Measurements from ENCODE around the gene EXOC4. TPM values are rescaled to one million over a fixed set of nuclear protein-coding genes. Genes with fewer than 3 reads are reported as not detected.

EXOC4 gene
- total and polyA plus RNA-seq, 7 donors = 7.6 to 63.0 (median 29.1) TPM

- 96 to 99% (median 99%) methylated on average over 4 of the region's 4 CpGs for WGBS, 3 donors
- DNase-seq = no peak
These were observed 576.0 kb downstream of the EXOC4 start for GRCh38 chr7:133828906-133829305.

GRCh38 chr7:133829336-133829897 lies 576.5 kb downstream of the EXOC4 start:
- H3K4me3 ChIP-seq = no peak overlapping the region
- 76 to 80% (median 77%) methylated on average over 4 of the region's 4 CpGs for WGBS, 3 donors
- TF ChIP-seq CTCF (IDR thresholded peaks at IDR 0.05) = no peak
- H3K9me3 ChIP-seq = no peaks in the 10 kb centered on the region
- no peaks in the 10 kb centered on the region for H3K27me3 ChIP-seq (ENCODE audit: insufficient read depth in 3 of 3, low read length in 2 of 3)
- H3K27ac ChIP-seq = no peak overlapping the region
- no peak for DNase-seq
- no peaks in the 10 kb centered on the region for H3K36me3 ChIP-seq (ENCODE audit: insufficient read depth in 1 of 2, low read depth in 1 of 2)
- ATAC-seq = no peak
- peaks cover 14% of the 10 kb centered on the region for H3K4me1 ChIP-seq
- intact Hi-C loops (cut with DNase I) = no loop called here

More at GRCh38 chr7:133828906-133829305, 576.0 kb downstream of the EXOC4 start:
- Histone ChIP-seq H3K27ac (no peak overlapping the region), H3K9me3 (no peaks in the 10 kb centered on the region), H3K4me1 (peaks cover 14% of the 10 kb centered on the region), H3K27me3 (ENCODE audit: insufficient read depth in 3 of 3, low read length in 2 of 3) (no peaks in the 10 kb centered on the region), H3K36me3 (ENCODE audit: insufficient read depth in 1 of 2, low read depth in 1 of 2) (no peaks in the 10 kb centered on the region), H3K4me3 (no peak overlapping the region)
- ATAC-seq = no peak
- intact Hi-C loops (cut with DNase I) = no loop called here
- no peak for TF ChIP-seq CTCF (IDR thresholded peaks at IDR 0.05)

- DNase-seq = no peak
- intact Hi-C loops (cut with DNase I) = no loop called here
- TF ChIP-seq CTCF (IDR thresholded peaks at IDR 0.05) = no peak
- no peak overlapping the region for H3K27ac ChIP-seq
- H3K9me3 ChIP-seq = no peaks in the 10 kb centered on the region
- no peak for ATAC-seq
- H3K27me3 ChIP-seq (ENCODE audit: insufficient read depth in 3 of 3, low read length in 2 of 3) = no peaks in the 10 kb centered on the region
- peaks cover 14% of the 10 kb centered on the region for H3K4me1 ChIP-seq
- no peak overlapping the region for H3K4me3 ChIP-seq
- WGBS, 3 donors = 93 to 94% (median 94%) methylated on average over 6 of the region's 6 CpGs
- H3K36me3 ChIP-seq (ENCODE audit: insufficient read depth in 1 of 2, low read depth in 1 of 2) = no peaks in the 10 kb centered on the region
These were observed 577.2 kb downstream of the EXOC4 start for GRCh38 chr7:133830081-133830480.

- no peak for ATAC-seq
These were observed 583.8 kb downstream of the EXOC4 start for GRCh38 chr7:133836666-133837065.

More at GRCh38 chr7:133836666-133837065, 583.8 kb downstream of the EXOC4 start:
- no peak for TF ChIP-seq CTCF (IDR thresholded peaks at IDR 0.05)
- intact Hi-C loops (cut with DNase I) = no loop called here
- Histone ChIP-seq H3K27me3 (ENCODE audit: insufficient read depth in 3 of 3, low read length in 2 of 3) (no peaks in the 10 kb centered on the region), H3K9me3 (no peaks in the 10 kb centered on the region), H3K27ac (no peak overlapping the region), H3K4me1 (peaks cover 5% of the 10 kb centered on the region), H3K36me3 (ENCODE audit: insufficient read depth in 1 of 2, low read depth in 1 of 2) (no peaks in the 10 kb centered on the region), H3K4me3 (no peak overlapping the region)
- DNase-seq = no peak
- WGBS, 3 donors = 76 to 82% (median 78%) methylated on average over 3 of the region's 3 CpGs
